GM18507 (cell line): ENCODE measurements around the gene CDA.

Experiments
- DNase-seq: peaks from one replicate; pipeline ENCODE4 v3.0.0; 2011; ENCODE audit warnings: low read depth; ENCODE audit not compliant: insufficient read length; ENCODE audit errors: extremely low spot score
- FAIRE-seq: peaks from 2 replicates; lab custom pipeline; 2011; peaks lifted over from hg19 to GRCh38; lab: Jason Lieb, UNC

Gene CDA

GRCh38 chr1:20612221-20612746, 23.4 kb downstream of the CDA start:
- DNase-seq (no peak), FAIRE-seq (no peak)

GRCh38 chr1:20614131-20614579, 25.3 kb downstream of the CDA start:
- FAIRE-seq, result no peak

GRCh38 chr1:20615946-20616846, 27.3 kb downstream of the CDA start:
- FAIRE-seq (no peak), DNase-seq (no peak)

More at GRCh38 chr1:20614131-20614579, 25.3 kb downstream of the CDA start:
- DNase-seq, result no peak

GRCh38 chr1:20616847-20617487, 28.1 kb downstream of the CDA start:
- DNase-seq (no peak), FAIRE-seq (no peak)

GRCh38 chr1:20618550-20618949, 29.7 kb downstream of the CDA start:
- DNase-seq, result no peak
- FAIRE-seq, result no peak

- no peak for FAIRE-seq
Observed at GRCh38 chr1:20619999-20620398, 31.1 kb downstream of the CDA start.

GRCh38 chr1:20621012-20621411, 32.1 kb downstream of the CDA start:
- DNase-seq (no peak), FAIRE-seq (no peak)

More at GRCh38 chr1:20619999-20620398, 31.1 kb downstream of the CDA start:
- no peak for DNase-seq

- FAIRE-seq, result no peak
- DNase-seq, result no peak
Observed at GRCh38 chr1:20624709-20625108, 35.8 kb downstream of the CDA start.

GRCh38 chr1:20625176-20626097, 36.5 kb downstream of the CDA start:
- FAIRE-seq (no peak), DNase-seq (no peak)

- no peak for DNase-seq
- no peak for FAIRE-seq
Observed at GRCh38 chr1:20626098-20626427, 37.2 kb downstream of the CDA start.

- FAIRE-seq, result no peak
Observed at GRCh38 chr1:20626524-20626923, 37.6 kb downstream of the CDA start.

GRCh38 chr1:20630729-20631128, 41.8 kb downstream of the CDA start:
- DNase-seq (no peak), FAIRE-seq (no peak)

More at GRCh38 chr1:20626524-20626923, 37.6 kb downstream of the CDA start:
- DNase-seq, result no peak

- no peak for FAIRE-seq
- no peak for DNase-seq
Observed at GRCh38 chr1:20632386-20632785, 43.5 kb downstream of the CDA start.

- FAIRE-seq, result peak; percentile 21
- peak; percentile 79 for DNase-seq
Observed at GRCh38 chr1:20633190-20634064, 44.5 kb downstream of the CDA start, which contains the start of gene PINK1. Gene PINK1, plus strand, starts transcription at chr1:20633458. Its CDS starts 91 bp downstream, at chr1:20633549.

- FAIRE-seq, result peak; percentile 59
- no peak for DNase-seq
Observed at GRCh38 chr1:20634065-20634593, 45.2 kb downstream of the CDA start.

GRCh38 chr1:20634594-20635084, 45.7 kb downstream of the CDA start:
- no peak for DNase-seq
- FAIRE-seq, result no peak

- no peak for FAIRE-seq
- DNase-seq, result no peak
Observed at GRCh38 chr1:20636785-20637347, 48.0 kb downstream of the CDA start.

- no peak for DNase-seq
- FAIRE-seq, result peak; percentile 66
Observed at GRCh38 chr1:20640183-20640597, 51.3 kb downstream of the CDA start.
